ENCODE results near the gene TMEM176A. TPM values are rescaled to one million over a fixed set of nuclear protein-coding genes. Genes with fewer than 3 reads are reported as not detected.

The TMEM176A gene
- total and polyA plus RNA-seq, 2 of the 8 experiments (the other 6 are each of a cell fraction or from before 2014, with no cell fraction given): 1.3 to 1.5 TPM

GRCh38 chr7:150778014-150778737, 22.4 kb upstream of the TMEM176A start:
- no peak for FAIRE-seq
- 0 out of 4 replicates have a peak, but pooled peaks of 1 of the 3 experiments have one; percentile 8 for TF ChIP-seq CTCF (IDR thresholded peaks at IDR 0.05; ENCODE audit: control extremely low read depth in 1 of 3, insufficient read depth in 1 of 3, low read depth in 1 of 3, low read length in 3 of 3)
- TF ChIP-seq CBX8 (IDR thresholded peaks at IDR 0.05; ENCODE audit: borderline replicate concordance, low read depth, low read length): no peak
- no peak for TF ChIP-seq BRCA1 (IDR thresholded peaks at IDR 0.05; ENCODE audit: low read depth, low read length)
- TF ChIP-seq TCF12 (IDR thresholded peaks at IDR 0.05; ENCODE audit: low read depth, low read length): no peak

More at GRCh38 chr7:150778014-150778737, 22.4 kb upstream of the TMEM176A start:
- DNase-seq (ENCODE audit: low read depth in 1 of 2, low spot score in 2 of 2): no peak
- Histone ChIP-seq H4K91ac (replicated peaks; ENCODE audit: insufficient read length, low read length) (no peak overlapping the region), H4K8ac (ENCODE audit: extremely low read depth, insufficient read depth, low read length) (no peak overlapping the region), H3K36me3 (ENCODE audit: control insufficient read depth in 2 of 4, insufficient read depth in 4 of 4, low read length in 3 of 4) (no peaks in the 10 kb centered on the region), H3K79me1 (ENCODE audit: low read depth, low read length) (no peaks in the 10 kb centered on the region), H4K20me1 (replicated peaks in 1 of 2; ENCODE audit: control insufficient read depth in 1 of 2, insufficient read depth in 2 of 2, low read length in 2 of 2) (no peaks in the 10 kb centered on the region), H2BK15ac (ENCODE audit: low read length) (no peak overlapping the region), H2BK5ac (ENCODE audit: low read depth, low read length) (no peak overlapping the region), H3K4me3 (ENCODE audit: extremely low read depth in 1 of 4, insufficient read depth in 2 of 4, low read depth in 3 of 4, low read length in 4 of 4) (no peak overlapping the region), H3K9me3 (ENCODE audit: insufficient read depth in 2 of 2, low read depth in 1 of 2, low read length in 1 of 2) (no peaks in the 10 kb centered on the region), H4K5ac (ENCODE audit: insufficient read length, low read depth, low read length) (no peak overlapping the region), H3K79me2 (ENCODE audit: control insufficient read depth in 1 of 2, insufficient read depth in 2 of 2, low read length in 2 of 2) (no peaks in the 10 kb centered on the region), H2AFZ (ENCODE audit: low read length) (no peak overlapping the region), H3K18ac (ENCODE audit: extremely low read depth, low read length) (no peak overlapping the region), H2BK20ac (ENCODE audit: low read length) (no peak overlapping the region), H3K23me2 (ENCODE audit: low read depth, low read length) (no peaks in the 10 kb centered on the region), H3K4me2 (ENCODE audit: insufficient read depth in 1 of 2, low read depth in 2 of 2, low read length in 2 of 2) (no peak overlapping the region), H2BK12ac (ENCODE audit: low read depth, low read length) (no peak overlapping the region), H3K23ac (ENCODE audit: insufficient read length) (no peak overlapping the region), H2AK5ac (ENCODE audit: low read depth, low read length) (no peak overlapping the region), H3K27me3 (replicated peaks in 1 of 4; ENCODE audit: control insufficient read depth in 3 of 4, extremely low read depth in 1 of 4, insufficient read depth in 3 of 4, low read length in 3 of 4) (no peaks in the 10 kb centered on the region; a peak in 1 of 7 replicates), H3K4ac (replicated peaks; ENCODE audit: insufficient read length, low read depth, low read length) (no peak overlapping the region), H3K27ac (ENCODE audit: low read depth, low read length) (no peak overlapping the region), H3K9ac (replicated peaks in 1 of 4; ENCODE audit: extremely low read depth in 1 of 4, low read depth in 3 of 4, low read length in 3 of 4) (no peak overlapping the region), H3K4me1 (replicated peaks in 1 of 4; ENCODE audit: control insufficient read depth in 3 of 4, insufficient read depth in 4 of 4, low read length in 3 of 4) (no peaks in the 10 kb centered on the region), H3K14ac (ENCODE audit: insufficient read length) (no peak overlapping the region), H3K56ac (replicated peaks; ENCODE audit: insufficient read length, low read depth, low read length) (no peak overlapping the region), H2BK120ac (replicated peaks; ENCODE audit: low read depth, low read length) (no peak overlapping the region)
- ChIA-PET POLR2A (ENCODE audit: partially characterized antibody) (interaction anchor here (0.7 kb wide), 1 partner anchor 18 kb away, joined by 3 read pairs; no protein-coding TSS in a partner anchor), CTCF (ENCODE audit: partially characterized antibody) (interaction anchor here (0.6 to 3.8 kb wide), 21 partner anchors 8 to 465 kb away, joined by 3 to 50 read pairs (median 4); no protein-coding TSS in a partner anchor)
- WGBS, 2 experiments (ENCODE audit: extremely low coverage in 1 of 2, insufficient coverage in 1 of 2, insufficient read length in 1 of 2, insufficient replicate concordance in 2 of 2, low coverage in 1 of 2, low lambda C conversion rate in 2 of 2, missing lambda C conversion rate in 1 of 2): 76% methylated on average over 8 of the region's 8 CpGs; no CpG with 5 or more reads in 1 of the 2 experiments
